ENCODE measurements around the gene KSR2. TPM values are rescaled to one million over a fixed set of nuclear protein-coding genes. Genes with fewer than 3 reads are reported as not detected.

The KSR2 gene
- total RNA-seq, 1 experiment from 2014 or later: 1.3 TPM

DNA sequence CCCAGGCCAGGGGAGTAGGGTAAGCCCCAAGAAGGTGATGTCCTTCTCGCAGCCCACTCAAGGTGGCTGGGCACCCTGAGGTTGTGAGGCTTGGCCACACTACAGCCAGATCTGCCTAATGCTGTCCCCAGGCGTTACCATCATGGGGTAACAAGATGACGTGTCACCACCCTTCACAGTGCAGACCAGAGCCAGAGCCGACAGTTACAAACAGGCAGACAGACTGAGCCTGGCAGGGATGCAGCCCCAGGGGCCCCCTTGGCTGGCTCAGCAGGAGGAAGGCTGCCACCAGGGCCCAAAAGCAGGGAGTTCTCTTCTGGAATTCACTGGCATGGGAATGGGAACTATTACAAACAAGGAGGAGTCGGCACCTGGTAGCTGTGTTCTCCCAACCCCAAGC lies 304.6 kb downstream of the KSR2 start:
- Histone ChIP-seq H2BK20ac (ENCODE audit: low read depth, low read length, poor library complexity, severe bottlenecking) (no peak overlapping the region), H3K4ac (ENCODE audit: low read depth, low read length) (no peak overlapping the region), H4K5ac (ENCODE audit: insufficient read length, low read depth, low read length) (no peak overlapping the region), H3K23ac (ENCODE audit: insufficient read length, low read depth, low read length) (no peak overlapping the region), H3K23me2 (ENCODE audit: insufficient read length, low read depth, low read length, poor library complexity, severe bottlenecking) (no peaks in the 10 kb centered on the region), H2AFZ (ENCODE audit: low read length) (no peak overlapping the region), H2BK120ac (ENCODE audit: low read depth, low read length, poor library complexity, severe bottlenecking) (no peak overlapping the region), H2BK12ac (ENCODE audit: insufficient read length, low read depth, low read length) (no peak overlapping the region), H3T11ph (ENCODE audit: low read length) (no peak overlapping the region), H3K27ac (ENCODE audit: insufficient read length, low read depth, low read length) (no peak overlapping the region), H3K79me1 (ENCODE audit: insufficient read depth, low read depth, low read length, poor library complexity, severe bottlenecking) (no peaks in the 10 kb centered on the region), H4K91ac (ENCODE audit: insufficient read length, low read depth, low read length) (no peak overlapping the region), H3K27me3 (ENCODE audit: insufficient read depth, low read length) (no peaks in the 10 kb centered on the region), H3K79me2 (ENCODE audit: insufficient read depth, low read length) (no peaks in the 10 kb centered on the region), H2AK5ac (ENCODE audit: insufficient read length, low read length) (no peak overlapping the region), H3K4me1 (ENCODE audit: insufficient read depth, low read length) (no peaks in the 10 kb centered on the region), H3K18ac (ENCODE audit: insufficient read length, low read depth, low read length) (no peak overlapping the region), H4K8ac (replicated peaks; ENCODE audit: insufficient read length, low read depth, low read length) (no peak overlapping the region), H3K9ac (ENCODE audit: extremely low read depth, insufficient read length, low read length) (no peak overlapping the region), H4K20me1 (ENCODE audit: control insufficient read depth, insufficient read depth, insufficient read length) (peaks cover 2% of the 10 kb centered on the region), H3K56ac (ENCODE audit: insufficient read length, low read depth, low read length) (no peak overlapping the region), H3K9me3 (ENCODE audit: control insufficient read depth, low read depth, low read length) (no peaks in the 10 kb centered on the region), H2BK15ac (ENCODE audit: low read depth, low read length) (no peak overlapping the region), H3K14ac (ENCODE audit: insufficient read depth, low read length) (peak overlapping the region; percentile 60; the same call in 1 of the 2 replicates), H3K4me2 (ENCODE audit: insufficient read depth, insufficient read length, low read length) (no peak overlapping the region), H2BK5ac (ENCODE audit: insufficient read length, low read length) (no peak overlapping the region)
- TF ChIP-seq, protein P1, sequence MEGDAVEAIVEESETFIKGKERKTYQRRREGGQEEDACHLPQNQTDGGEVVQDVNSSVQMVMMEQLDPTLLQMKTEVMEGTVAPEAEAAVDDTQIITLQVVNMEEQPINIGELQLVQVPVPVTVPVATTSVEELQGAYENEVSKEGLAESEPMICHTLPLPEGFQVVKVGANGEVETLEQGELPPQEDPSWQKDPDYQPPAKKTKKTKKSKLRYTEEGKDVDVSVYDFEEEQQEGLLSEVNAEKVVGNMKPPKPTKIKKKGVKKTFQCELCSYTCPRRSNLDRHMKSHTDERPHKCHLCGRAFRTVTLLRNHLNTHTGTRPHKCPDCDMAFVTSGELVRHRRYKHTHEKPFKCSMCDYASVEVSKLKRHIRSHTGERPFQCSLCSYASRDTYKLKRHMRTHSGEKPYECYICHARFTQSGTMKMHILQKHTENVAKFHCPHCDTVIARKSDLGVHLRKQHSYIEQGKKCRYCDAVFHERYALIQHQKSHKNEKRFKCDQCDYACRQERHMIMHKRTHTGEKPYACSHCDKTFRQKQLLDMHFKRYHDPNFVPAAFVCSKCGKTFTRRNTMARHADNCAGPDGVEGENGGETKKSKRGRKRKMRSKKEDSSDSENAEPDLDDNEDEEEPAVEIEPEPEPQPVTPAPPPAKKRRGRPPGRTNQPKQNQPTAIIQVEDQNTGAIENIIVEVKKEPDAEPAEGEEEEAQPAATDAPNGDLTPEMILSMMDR (conservative IDR thresholded peaks at IDR 0.05): no peak
- DNase-seq: no peak
- H3K27me3 Mint-ChIP-seq (ENCODE audit: low read depth): peaks cover 7% of the 10 kb centered on the region
- no peaks in the 10 kb centered on the region for H3K9me3 Mint-ChIP-seq
- H3K27ac Mint-ChIP-seq: no peak overlapping the region
- peaks cover 0 to 3% of the 10 kb centered on the region in 2 experiments; a peak in 1 of 4 replicates for H3K4me1 Mint-ChIP-seq
- no CpG with 5 or more reads among the region's 5 CpGs for WGBS (ENCODE audit: extremely low coverage, insufficient read length, low lambda C conversion rate)
- no peaks in the 10 kb centered on the region for H3K36me3 Mint-ChIP-seq (ENCODE audit: insufficient read depth in 1 of 3, low read depth in 3 of 3)
- no peak overlapping the region for H3K4me3 Mint-ChIP-seq

Data from H9 (cell line).